Measurements from ENCODE around the gene ERICH4.
"Not testable (repeated sequence)": the region's sequence is repeated elsewhere in the genome, so short reads cannot be mapped to it uniquely, and the experiment has no call there.

Gene ERICH4

GRCh38 chr19:41480336-41480735, 37.4 kb downstream of the ERICH4 start:
- TF ChIP-seq, protein P1, sequence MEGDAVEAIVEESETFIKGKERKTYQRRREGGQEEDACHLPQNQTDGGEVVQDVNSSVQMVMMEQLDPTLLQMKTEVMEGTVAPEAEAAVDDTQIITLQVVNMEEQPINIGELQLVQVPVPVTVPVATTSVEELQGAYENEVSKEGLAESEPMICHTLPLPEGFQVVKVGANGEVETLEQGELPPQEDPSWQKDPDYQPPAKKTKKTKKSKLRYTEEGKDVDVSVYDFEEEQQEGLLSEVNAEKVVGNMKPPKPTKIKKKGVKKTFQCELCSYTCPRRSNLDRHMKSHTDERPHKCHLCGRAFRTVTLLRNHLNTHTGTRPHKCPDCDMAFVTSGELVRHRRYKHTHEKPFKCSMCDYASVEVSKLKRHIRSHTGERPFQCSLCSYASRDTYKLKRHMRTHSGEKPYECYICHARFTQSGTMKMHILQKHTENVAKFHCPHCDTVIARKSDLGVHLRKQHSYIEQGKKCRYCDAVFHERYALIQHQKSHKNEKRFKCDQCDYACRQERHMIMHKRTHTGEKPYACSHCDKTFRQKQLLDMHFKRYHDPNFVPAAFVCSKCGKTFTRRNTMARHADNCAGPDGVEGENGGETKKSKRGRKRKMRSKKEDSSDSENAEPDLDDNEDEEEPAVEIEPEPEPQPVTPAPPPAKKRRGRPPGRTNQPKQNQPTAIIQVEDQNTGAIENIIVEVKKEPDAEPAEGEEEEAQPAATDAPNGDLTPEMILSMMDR (conservative IDR thresholded peaks at IDR 0.05; ENCODE audit: low read length) = no peak
- no peak overlapping the region for H3K4me3 ChIP-seq (ENCODE audit: low read length)
- no peak for DNase-seq (ENCODE audit: low read depth)

DNA sequence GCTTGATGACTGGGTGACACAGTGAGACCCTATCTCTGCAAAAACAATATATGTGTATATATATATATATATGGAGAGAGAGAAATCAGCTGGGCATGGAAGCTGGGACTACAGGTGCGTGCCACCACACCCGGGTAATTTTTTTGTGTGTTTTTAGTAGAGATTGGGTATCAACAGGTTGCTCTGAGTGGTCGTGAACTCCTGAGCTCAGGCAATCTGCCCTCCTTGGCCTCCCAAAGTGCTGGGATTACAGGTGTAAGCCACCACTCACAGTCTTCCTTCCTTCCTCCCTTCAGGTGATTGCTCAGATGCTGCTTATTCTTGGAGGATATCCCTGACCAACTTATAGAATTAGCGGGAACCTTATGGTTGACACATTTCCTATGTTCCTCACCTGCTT, 41.9 kb downstream of the ERICH4 start:
- no peak for DNase-seq (ENCODE audit: low read depth)
- H3K4me3 ChIP-seq (ENCODE audit: low read length) = no peak overlapping the region
- TF ChIP-seq, protein P1 (conservative IDR thresholded peaks at IDR 0.05; ENCODE audit: low read length) = no peak

DNA sequence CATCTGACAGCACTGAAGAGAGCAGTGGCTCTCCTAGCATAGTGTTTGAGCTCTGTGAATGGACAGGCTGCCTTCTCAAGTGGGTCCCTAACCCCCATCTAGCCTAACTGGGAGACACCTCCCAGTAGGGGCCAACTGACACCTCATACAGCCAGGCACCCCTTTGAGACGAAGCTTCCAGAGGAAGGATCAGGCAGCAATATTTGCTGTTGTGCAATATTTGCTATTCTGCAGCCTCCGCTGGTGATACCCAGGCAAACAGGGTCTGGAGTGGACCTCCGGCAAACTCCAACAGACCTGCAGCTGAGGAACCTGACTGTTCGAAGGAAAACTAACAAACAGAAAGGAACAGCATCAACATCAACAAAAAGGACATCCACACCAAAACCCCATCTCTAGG, 44.0 kb downstream of the ERICH4 start:
- not testable (repeated sequence) for H3K4me3 ChIP-seq (ENCODE audit: low read length); DNase-seq (ENCODE audit: low read depth)

DNA sequence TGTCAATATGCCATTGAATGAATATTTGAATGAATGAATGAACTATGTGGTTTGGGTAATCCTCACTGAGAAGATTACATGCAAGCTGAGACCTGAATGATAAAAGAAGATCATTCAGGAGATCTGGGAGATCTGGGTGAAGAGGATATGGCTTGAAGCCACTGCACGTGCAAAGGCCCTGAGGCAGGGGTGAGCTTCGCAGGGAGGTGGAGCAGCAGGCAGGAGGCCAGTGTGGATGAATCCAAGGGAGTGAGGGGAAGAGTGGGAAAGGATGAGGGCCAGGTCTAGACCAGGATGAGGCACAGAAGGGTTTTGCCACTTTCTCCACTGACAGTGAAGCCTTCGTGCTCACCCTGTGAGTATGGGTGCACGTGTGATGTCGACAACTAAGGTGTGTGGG, 49.9 kb downstream of the ERICH4 start:
- DNase-seq (ENCODE audit: low read depth) = no peak
- H3K4me3 ChIP-seq (ENCODE audit: low read length) = no peak overlapping the region
- TF ChIP-seq, protein P1 (conservative IDR thresholded peaks at IDR 0.05; ENCODE audit: low read length) = no peak
